Body of pancreas (tissue), 4 donors: Measurements from ENCODE around the gene VWCE.

Experiments used
- POLR2A ChIP-seq, 3 donors: fragments of 450-650 bp; IDR thresholded peaks; one replicate each; pipeline ENCODE4 v1.6.1; 2016; ENCODE audit warnings: antibody characterized with exemption in 3 of 3, mild to moderate bottlenecking in 2 of 3
- TF ChIP-seq, protein P1 (sequence below), 7 experiments: fragments of 450-650 bp in 4 of 7; fragments of 200-600 bp in 3 of 7; sonication (generic) in 3 of 7; IDR thresholded peaks; one replicate each; pipeline ENCODE4 v1.5.1; 2016 to 2019; ENCODE audit warnings: antibody characterized with exemption in 7 of 7

DNA sequence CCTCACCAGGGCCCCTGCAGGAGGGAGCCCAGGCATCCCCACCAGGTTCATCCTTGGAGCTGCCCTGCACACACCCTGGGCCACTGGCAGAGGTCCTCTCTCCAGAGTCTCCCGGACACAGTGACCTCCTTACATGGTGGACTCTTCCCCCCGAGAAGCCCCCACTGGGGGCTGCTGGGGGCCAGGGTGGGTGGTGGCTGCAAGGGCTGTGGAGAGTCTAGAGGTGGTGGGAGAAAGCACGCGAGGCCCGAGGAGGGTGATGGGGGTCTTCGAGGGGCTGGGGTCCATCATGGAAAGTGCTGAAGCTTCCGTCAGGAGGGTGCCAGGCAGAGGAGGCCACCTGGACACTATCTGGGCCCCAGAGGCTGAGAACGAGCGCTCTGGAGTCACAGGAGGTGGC, 36.6 kb downstream of the VWCE start:
- no peak for TF ChIP-seq POLR2A (IDR thresholded peaks at IDR 0.05)
- TF ChIP-seq, protein P1, sequence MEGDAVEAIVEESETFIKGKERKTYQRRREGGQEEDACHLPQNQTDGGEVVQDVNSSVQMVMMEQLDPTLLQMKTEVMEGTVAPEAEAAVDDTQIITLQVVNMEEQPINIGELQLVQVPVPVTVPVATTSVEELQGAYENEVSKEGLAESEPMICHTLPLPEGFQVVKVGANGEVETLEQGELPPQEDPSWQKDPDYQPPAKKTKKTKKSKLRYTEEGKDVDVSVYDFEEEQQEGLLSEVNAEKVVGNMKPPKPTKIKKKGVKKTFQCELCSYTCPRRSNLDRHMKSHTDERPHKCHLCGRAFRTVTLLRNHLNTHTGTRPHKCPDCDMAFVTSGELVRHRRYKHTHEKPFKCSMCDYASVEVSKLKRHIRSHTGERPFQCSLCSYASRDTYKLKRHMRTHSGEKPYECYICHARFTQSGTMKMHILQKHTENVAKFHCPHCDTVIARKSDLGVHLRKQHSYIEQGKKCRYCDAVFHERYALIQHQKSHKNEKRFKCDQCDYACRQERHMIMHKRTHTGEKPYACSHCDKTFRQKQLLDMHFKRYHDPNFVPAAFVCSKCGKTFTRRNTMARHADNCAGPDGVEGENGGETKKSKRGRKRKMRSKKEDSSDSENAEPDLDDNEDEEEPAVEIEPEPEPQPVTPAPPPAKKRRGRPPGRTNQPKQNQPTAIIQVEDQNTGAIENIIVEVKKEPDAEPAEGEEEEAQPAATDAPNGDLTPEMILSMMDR (IDR thresholded peaks at IDR 0.05), result no peak
